ENCODE data around the gene KTN1. TPM values are rescaled to one million over a fixed set of nuclear protein-coding genes. Genes with fewer than 3 reads are reported as not detected.

The KTN1 gene
- total RNA-seq, 1 donor from 2014 or later: 123 TPM

DNA sequence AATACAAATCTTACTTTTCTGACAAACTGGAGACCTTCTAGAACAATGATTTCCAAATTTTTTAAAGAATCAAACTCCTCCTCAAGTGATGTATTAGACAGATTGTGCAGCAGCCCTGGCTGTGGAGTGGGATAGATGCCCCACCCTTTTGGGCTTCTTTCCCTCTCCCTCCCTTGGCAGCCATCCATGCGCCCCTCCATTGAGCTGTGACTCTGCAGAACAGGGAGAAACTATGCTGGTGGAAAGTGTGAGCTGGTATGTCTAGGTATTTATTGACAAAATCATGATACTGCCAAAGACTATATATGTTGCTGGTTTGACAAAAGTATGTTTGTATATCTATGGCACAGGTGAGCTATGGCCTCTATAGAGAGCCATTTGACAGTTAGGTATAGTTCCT lies 138.5 kb downstream of the KTN1 start:
- H3K4me3 Mint-ChIP-seq: no peak overlapping the region
- peaks cover 4% of the 10 kb centered on the region for H3K36me3 Mint-ChIP-seq (ENCODE audit: low read depth)
- H3K27ac Mint-ChIP-seq: no peak overlapping the region
- no peak for DNase-seq (ENCODE audit: low spot score)
- H3K27me3 Mint-ChIP-seq (ENCODE audit: insufficient read depth): peaks cover 1% of the 10 kb centered on the region
- no peaks in the 10 kb centered on the region for H3K9me3 Mint-ChIP-seq
- intact Hi-C loops (cut with micrococcal nuclease): no loop called here
- H3K4me1 Mint-ChIP-seq (ENCODE audit: low read depth): no peaks in the 10 kb centered on the region

GRCh38 chr14:55720796-55721195 lies 140.8 kb downstream of the KTN1 start:
- no peaks in the 10 kb centered on the region for H3K9me3 Mint-ChIP-seq
- peaks cover 7% of the 10 kb centered on the region for H3K27me3 Mint-ChIP-seq (ENCODE audit: insufficient read depth)
- H3K36me3 Mint-ChIP-seq (ENCODE audit: low read depth): peaks cover 4% of the 10 kb centered on the region
- H3K27ac Mint-ChIP-seq: no peak overlapping the region
- H3K4me1 Mint-ChIP-seq (ENCODE audit: low read depth): no peaks in the 10 kb centered on the region
- H3K4me3 Mint-ChIP-seq: no peak overlapping the region
- intact Hi-C loops (cut with micrococcal nuclease): no loop called here
- no peak for DNase-seq (ENCODE audit: low spot score)

GRCh38 chr14:55721353-55721752 lies 141.3 kb downstream of the KTN1 start:
- Mint-ChIP-seq H3K36me3 (ENCODE audit: low read depth) (peaks cover 4% of the 10 kb centered on the region), H3K4me3 (no peak overlapping the region), H3K9me3 (no peaks in the 10 kb centered on the region), H3K27me3 (ENCODE audit: insufficient read depth) (peaks cover 7% of the 10 kb centered on the region), H3K27ac (no peak overlapping the region), H3K4me1 (ENCODE audit: low read depth) (no peaks in the 10 kb centered on the region)
- no peak for DNase-seq (ENCODE audit: low spot score)
- intact Hi-C loops (cut with micrococcal nuclease): no loop called here

GRCh38 chr14:55722054-55722453 lies 142.0 kb downstream of the KTN1 start:
- Mint-ChIP-seq H3K27me3 (ENCODE audit: insufficient read depth) (peaks cover 7% of the 10 kb centered on the region), H3K27ac (no peak overlapping the region), H3K4me3 (no peak overlapping the region), H3K36me3 (ENCODE audit: low read depth) (peaks cover 4% of the 10 kb centered on the region), H3K9me3 (no peaks in the 10 kb centered on the region), H3K4me1 (ENCODE audit: low read depth) (no peaks in the 10 kb centered on the region)
- intact Hi-C loops (cut with micrococcal nuclease): no loop called here
- no peak for DNase-seq (ENCODE audit: low spot score)

DNA sequence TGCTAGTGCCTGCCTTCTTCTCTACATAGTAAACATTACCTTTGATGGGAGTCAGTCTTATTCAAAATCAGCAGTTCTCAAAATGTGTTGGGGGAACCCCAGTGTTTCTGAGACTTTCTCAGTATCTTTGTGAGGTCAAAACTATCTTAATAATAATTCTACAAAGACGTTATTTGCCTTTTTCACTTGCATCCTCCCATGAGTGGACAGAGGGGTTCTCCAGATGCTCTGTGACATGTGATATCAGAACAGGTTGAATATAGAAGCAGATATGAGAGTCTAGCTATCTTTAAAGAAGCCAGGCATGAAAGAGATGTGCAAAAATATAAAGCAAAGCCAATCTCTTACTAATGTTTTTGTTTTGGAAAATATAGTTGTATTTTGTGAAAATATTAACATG lies 144.7 kb downstream of the KTN1 start:
- no peak for DNase-seq (ENCODE audit: low spot score)
- no peak overlapping the region for H3K4me3 Mint-ChIP-seq
- H3K27me3 Mint-ChIP-seq (ENCODE audit: insufficient read depth): peaks cover 5% of the 10 kb centered on the region
- H3K9me3 Mint-ChIP-seq: no peaks in the 10 kb centered on the region
- intact Hi-C loops (cut with micrococcal nuclease): no loop called here
- no peak overlapping the region for H3K27ac Mint-ChIP-seq
- H3K36me3 Mint-ChIP-seq (ENCODE audit: low read depth): peaks cover 4% of the 10 kb centered on the region
- no peaks in the 10 kb centered on the region for H3K4me1 Mint-ChIP-seq (ENCODE audit: low read depth)

DNA sequence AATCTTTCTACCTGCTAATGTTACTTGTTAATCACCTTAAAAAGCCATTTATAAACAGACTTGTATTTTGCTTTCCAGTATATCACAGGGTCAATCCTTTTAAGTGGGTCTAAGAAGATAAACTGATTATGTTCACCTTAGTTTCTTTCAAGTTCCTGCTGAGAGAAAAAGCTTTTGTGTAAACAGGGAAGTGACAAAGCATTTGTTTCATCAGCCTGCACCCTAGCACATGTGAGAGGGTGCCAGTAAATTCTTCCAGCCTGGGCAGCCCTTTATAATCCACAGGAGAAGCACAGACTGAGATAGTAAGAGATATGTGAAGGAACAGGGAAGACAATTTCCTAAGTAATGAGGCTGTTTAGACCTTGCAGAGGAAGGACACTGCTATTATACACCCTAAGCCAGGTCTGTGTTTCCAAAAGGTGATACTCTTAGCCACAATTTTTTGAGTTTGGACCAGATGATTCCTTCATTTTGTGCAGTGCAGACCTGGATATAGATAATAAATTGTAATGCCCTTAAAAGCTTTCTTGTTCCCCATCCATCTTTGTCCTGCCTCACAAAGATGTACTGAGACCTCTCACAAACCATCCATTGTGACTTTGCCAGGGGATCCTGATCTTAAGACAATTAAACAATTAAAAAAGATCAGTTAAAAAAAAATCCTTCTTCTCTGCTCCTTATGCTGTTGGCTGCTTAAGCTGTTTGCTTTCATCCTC lies 150.7 kb downstream of the KTN1 start:
- Mint-ChIP-seq H3K4me1 (ENCODE audit: low read depth) (peaks cover 26% of the 10 kb centered on the region), H3K27me3 (ENCODE audit: insufficient read depth) (peaks cover 4% of the 10 kb centered on the region), H3K36me3 (ENCODE audit: low read depth) (peaks cover 5% of the 10 kb centered on the region), H3K27ac (no peak overlapping the region), H3K9me3 (peaks cover 14% of the 10 kb centered on the region), H3K4me3 (no peak overlapping the region)
- intact Hi-C loops (cut with micrococcal nuclease): loop anchor here (10.0 kb wide), 1 partner anchor 274 kb away; no protein-coding TSS in a partner anchor
- DNase-seq (ENCODE audit: low spot score): no peak

- Mint-ChIP-seq H3K27me3 (ENCODE audit: insufficient read depth) (peaks cover 4% of the 10 kb centered on the region), H3K27ac (no peak overlapping the region), H3K4me3 (no peak overlapping the region), H3K9me3 (peaks cover 21% of the 10 kb centered on the region), H3K36me3 (ENCODE audit: low read depth) (peaks cover 11% of the 10 kb centered on the region), H3K4me1 (ENCODE audit: low read depth) (peaks cover 26% of the 10 kb centered on the region)
- intact Hi-C loops (cut with micrococcal nuclease): loop anchor here (10.0 kb wide), 1 partner anchor 273 kb away; no protein-coding TSS in a partner anchor
- no peak for DNase-seq (ENCODE audit: low spot score)
These were observed 151.4 kb downstream of the KTN1 start for GRCh38 chr14:55731311-55731872.

DNA sequence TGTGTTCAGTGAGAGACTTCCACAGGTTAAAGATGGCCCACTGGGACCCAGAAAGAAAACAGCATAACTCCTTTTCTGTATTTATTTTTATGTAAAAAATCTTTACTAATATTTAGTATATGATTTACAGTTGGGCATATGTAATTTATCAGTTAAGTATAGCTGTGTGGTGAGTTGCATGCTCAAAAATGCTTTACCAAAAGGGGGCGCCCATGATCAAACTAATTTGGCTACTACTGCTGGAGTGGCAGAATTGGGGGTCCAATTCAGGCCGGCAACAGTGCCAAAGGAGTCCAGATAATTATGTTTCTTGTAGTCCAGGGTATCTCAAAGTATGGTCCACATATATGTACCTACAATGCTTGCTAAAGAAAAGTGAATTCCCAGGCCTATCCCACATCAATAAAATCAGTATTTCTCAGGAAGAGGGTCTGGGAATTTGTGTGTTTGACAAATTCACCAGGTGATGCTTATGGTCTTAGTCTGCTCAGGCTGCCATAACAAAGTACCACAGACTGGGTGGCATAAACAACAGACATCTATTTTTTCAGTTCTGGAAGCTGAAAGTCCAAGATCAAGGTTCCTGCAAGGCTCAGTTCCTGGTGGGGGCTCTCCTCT lies 152.0 kb downstream of the KTN1 start:
- Mint-ChIP-seq H3K27me3 (ENCODE audit: insufficient read depth) (peaks cover 4% of the 10 kb centered on the region), H3K36me3 (ENCODE audit: low read depth) (peaks cover 14% of the 10 kb centered on the region), H3K4me3 (no peak overlapping the region), H3K4me1 (ENCODE audit: low read depth) (peaks cover 26% of the 10 kb centered on the region), H3K27ac (no peak overlapping the region), H3K9me3 (peaks cover 27% of the 10 kb centered on the region)
- intact Hi-C loops (cut with micrococcal nuclease): loop anchor here (1.0 to 10.0 kb wide), 4 partner anchors 273 to 742 kb away; no protein-coding TSS in a partner anchor
- peak; percentile 21 for DNase-seq (ENCODE audit: low spot score)

DNA sequence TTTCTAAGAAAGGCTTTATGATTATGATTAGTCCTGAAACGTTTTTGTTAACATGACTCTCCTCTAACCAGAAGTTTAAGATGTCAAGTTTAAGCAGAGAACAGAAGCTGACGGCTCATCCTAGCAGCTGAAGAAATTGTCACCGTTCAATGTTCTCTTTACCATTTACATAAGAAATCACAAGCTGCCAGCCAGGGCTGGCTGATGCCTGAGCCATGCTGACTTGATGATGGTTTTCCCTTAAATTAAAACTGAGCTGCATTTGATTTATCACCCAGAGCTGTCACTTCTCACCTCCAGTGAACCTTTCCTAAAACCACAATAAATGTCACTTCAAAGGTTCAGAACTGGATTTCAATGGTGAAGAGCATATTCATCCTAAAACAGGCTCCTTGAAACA lies 153.6 kb downstream of the KTN1 start:
- no peak for DNase-seq (ENCODE audit: low spot score)
- H3K36me3 Mint-ChIP-seq (ENCODE audit: low read depth): peaks cover 14% of the 10 kb centered on the region
- intact Hi-C loops (cut with micrococcal nuclease): loop anchor here (10.0 kb wide), 1 partner anchor 271 kb away; no protein-coding TSS in a partner anchor
- H3K9me3 Mint-ChIP-seq: peaks cover 31% of the 10 kb centered on the region
- H3K4me3 Mint-ChIP-seq: no peak overlapping the region
- no peak overlapping the region for H3K27ac Mint-ChIP-seq
- H3K4me1 Mint-ChIP-seq (ENCODE audit: low read depth): peaks cover 26% of the 10 kb centered on the region
- peaks cover 4% of the 10 kb centered on the region for H3K27me3 Mint-ChIP-seq (ENCODE audit: insufficient read depth)

Other genes with a start within 250 kb of the KTN1 start
- gene ATG14, start 168.4 kb upstream of the KTN1 start, total RNA-seq: 4.8 and 6.2 TPM in 2 replicates
- gene TBPL2, start 139.6 kb upstream of the KTN1 start, total RNA-seq: not detected in 2 replicates